LNCaP clone FGC (cell line): Measurements from ENCODE around the gene REEP3.

Source experiments
- DNase-seq: peaks from one replicate; pipeline ENCODE4 v3.0.0-alpha.2; 2011; ENCODE audit warnings: low read depth
- H3K4me3 ChIP-seq: 2 replicates; pipeline ENCODE4 v1.5.1; 2011; ENCODE audit warnings: mild to moderate bottlenecking, low read depth, low read length, control low read depth
- TF ChIP-seq, protein P1 (sequence below): IDR thresholded peaks from 2 replicates; pipeline ENCODE4 v1.5.1; 2012; ENCODE audit warnings: mild to moderate bottlenecking; ENCODE audit not compliant: control insufficient read depth, insufficient read depth; ENCODE audit errors: extremely low read depth

Gene REEP3

DNA sequence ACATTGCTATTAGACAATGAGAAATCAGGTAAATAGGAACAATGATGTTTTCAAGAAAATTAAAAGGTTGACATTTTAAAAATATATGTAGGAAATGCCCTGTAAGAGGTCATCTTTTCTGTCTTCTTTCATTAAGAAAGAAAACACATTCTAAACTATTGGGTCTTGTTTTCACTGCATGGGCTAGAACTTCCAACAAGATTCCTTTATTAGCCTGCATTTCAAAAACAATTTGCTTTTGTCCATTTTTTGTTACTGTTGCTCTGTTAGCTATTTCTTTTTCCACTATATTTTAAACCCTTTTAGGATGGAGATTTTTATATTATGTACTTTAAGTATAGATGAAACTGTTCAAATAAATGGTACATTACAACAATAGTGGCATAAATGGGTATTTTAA lies 9.2 kb downstream of the REEP3 start:
- H3K4me3 ChIP-seq: no peak overlapping the region
- no peak for DNase-seq
- TF ChIP-seq, protein P1, sequence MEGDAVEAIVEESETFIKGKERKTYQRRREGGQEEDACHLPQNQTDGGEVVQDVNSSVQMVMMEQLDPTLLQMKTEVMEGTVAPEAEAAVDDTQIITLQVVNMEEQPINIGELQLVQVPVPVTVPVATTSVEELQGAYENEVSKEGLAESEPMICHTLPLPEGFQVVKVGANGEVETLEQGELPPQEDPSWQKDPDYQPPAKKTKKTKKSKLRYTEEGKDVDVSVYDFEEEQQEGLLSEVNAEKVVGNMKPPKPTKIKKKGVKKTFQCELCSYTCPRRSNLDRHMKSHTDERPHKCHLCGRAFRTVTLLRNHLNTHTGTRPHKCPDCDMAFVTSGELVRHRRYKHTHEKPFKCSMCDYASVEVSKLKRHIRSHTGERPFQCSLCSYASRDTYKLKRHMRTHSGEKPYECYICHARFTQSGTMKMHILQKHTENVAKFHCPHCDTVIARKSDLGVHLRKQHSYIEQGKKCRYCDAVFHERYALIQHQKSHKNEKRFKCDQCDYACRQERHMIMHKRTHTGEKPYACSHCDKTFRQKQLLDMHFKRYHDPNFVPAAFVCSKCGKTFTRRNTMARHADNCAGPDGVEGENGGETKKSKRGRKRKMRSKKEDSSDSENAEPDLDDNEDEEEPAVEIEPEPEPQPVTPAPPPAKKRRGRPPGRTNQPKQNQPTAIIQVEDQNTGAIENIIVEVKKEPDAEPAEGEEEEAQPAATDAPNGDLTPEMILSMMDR: no peak

DNA sequence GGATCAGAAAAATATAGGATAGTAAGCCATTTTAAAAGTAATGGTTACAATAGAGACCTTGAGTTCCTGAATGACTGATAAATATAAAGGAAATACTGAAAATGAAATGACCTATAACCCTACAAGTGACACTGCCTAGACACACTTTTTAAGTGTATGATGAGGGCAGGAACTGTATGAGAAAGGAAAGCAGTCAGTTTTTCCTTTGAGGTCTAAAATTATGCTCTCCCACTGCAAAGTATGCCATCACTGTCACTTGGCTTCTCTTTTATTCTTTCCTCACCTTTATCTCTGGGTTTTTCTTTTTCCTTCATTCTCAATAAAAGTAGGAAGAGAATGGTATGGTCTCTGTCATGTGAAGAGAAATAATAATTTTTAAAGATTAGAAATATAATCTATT lies 13.5 kb downstream of the REEP3 start:
- no peak overlapping the region for H3K4me3 ChIP-seq
- DNase-seq: no peak
- TF ChIP-seq, protein P1: no peak

DNA sequence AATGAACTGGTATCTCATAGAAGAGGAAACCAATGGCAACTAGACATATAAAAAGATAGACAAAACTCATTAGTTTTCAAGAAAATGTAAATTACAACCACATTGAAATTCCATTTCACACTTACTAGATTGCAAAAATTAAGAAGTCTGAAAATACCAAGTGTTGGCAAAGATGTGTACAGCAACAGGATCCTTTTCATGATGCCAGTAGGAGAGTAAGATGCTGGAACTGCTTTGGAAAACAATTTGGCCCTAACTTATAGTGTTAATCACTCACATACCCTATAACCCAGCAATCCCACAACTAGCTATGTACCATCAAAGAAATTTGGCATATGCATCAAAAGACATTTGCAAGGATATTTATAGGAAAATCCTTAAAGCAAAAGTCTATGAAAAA lies 15.5 kb downstream of the REEP3 start:
- H3K4me3 ChIP-seq: no peak overlapping the region
- TF ChIP-seq, protein P1: no peak
- DNase-seq: no peak

DNA sequence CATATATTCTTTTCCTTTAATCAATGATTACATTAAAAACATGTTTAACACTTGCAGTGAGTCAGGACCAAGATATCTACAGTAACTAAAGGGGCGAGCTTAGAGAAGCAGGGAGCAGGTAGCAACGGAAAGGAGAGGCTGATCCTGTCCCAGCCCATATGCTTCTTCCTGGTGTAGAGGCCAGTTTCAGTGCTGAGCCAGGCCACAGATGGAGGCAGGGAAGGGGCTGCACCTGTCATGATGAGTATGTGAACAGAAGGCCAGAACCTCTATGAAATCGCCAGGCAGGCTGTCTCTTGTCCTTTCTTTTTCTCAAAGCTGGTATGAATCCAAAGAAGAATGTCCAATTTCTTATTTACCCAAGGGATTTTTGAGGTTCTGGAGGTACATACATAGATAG lies 16.3 kb downstream of the REEP3 start:
- TF ChIP-seq, protein P1: no peak
- H3K4me3 ChIP-seq: no peak overlapping the region
- DNase-seq: no peak

DNA sequence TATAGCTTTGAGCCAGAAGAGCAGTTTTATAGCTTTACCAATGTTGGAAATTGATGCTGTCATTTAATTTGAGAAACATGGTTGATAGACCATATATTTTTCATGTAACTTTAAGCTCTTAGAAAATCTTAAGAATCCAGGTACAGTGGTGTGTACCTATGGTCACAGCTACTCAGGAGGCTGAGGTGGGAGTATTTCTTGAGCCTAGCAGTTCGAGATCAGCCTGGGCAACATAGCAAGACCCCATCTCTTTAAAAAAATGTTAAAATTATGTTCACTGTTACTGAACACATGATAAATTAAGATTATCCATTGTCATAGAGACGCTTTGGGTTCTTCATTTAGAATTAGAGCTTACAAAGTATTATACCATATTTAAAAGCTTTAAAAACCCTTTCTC lies 18.2 kb downstream of the REEP3 start:
- no peak for DNase-seq
- H3K4me3 ChIP-seq: no peak overlapping the region
- TF ChIP-seq, protein P1: no peak

DNA sequence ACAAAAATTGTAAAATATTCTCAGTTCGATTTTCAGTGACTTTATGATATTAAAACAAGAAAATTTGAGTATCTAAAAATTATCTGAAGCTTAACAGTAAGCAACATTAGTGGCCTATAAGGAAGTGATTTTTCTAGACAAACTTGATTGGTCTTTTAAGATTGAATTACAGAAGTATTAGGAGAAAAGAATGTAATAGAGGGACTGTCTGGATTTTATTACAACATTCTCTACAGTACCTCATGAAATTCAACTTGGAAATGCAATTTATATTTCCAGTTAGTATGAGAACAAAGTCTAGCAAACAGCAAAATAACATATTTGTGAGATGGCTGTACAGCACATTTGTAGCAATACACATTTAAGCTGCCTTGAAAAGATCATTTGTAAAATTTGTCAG lies 18.8 kb downstream of the REEP3 start:
- TF ChIP-seq, protein P1: no peak
- H3K4me3 ChIP-seq: no peak overlapping the region
- no peak for DNase-seq

DNA sequence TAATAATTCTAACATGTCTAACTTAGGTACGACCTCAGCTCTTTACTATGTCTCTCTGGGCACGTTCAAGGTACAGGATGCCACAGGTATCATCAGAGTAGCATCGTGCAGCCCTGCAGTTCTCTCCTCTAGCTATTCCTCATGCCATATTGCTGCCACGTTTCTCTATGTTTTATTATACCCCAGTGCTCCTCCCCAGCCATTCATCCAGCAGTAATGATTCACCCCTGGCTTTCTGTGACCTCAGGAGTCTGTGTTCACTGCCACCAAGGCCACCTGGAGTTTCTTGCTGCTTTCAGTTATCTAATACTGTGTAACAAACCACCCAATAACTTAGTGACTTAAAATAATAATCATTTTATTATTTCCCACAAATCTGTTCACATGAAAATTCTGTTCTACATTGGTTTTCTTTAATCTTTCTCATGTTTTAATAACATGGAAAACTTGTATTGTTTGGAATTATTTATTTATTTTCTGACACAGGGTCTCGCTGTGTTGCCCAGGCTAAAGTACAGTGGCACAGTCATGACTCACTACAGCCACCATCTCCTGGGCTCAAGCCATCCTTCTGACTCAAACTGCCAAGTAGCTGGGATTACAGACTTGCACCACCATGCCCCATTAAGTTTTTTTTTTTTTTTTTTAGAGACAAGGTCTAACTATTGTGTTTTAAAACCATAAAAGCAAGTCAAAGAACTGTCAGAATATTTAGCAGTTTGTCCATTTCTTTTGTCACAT lies 21.8 kb downstream of the REEP3 start:
- no peak overlapping the region for H3K4me3 ChIP-seq
- DNase-seq: no peak
- TF ChIP-seq, protein P1: no peak
